ENCODE data around the gene SMCP. TPM values are rescaled to one million over a fixed set of nuclear protein-coding genes. Genes with fewer than 3 reads are reported as not detected.

The SMCP gene
- total RNA-seq, 1 experiment from 2014 or later = not detected

DNA sequence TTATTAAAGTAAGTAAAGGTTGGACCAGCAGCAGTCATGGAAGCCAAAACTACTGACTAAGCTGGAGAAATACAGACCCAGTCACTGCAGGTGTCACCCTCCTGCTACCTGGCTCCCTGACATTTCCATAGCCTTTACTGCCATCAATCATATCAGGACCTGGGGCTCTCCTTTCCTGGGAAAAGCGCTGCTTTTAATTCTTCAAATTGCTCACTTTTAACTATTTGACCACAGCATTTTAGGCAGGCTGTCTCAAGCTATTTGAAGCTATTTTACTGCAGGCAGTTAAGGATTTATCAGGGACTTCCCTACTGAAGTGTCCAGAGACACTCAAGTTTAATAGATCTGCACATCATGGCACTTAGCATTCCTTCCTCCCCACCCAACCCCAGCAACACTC, 34.3 kb downstream of the SMCP start:
- H3K4me1 ChIP-seq (ENCODE audit: control insufficient read depth in 1 of 2, insufficient read depth in 2 of 2, low read length in 2 of 2) = peaks cover 0 to 8% of the 10 kb centered on the region in 2 experiments; a peak in 1 of 4 replicates
- H3K36me3 ChIP-seq (ENCODE audit: control insufficient read depth in 1 of 2, insufficient read depth in 2 of 2, low read length in 2 of 2) = no peaks in the 10 kb centered on the region
- no peaks in the 10 kb centered on the region for H3K9me2 ChIP-seq (ENCODE audit: insufficient read depth)
- H3K79me2 ChIP-seq (ENCODE audit: insufficient read depth, low read length) = no peaks in the 10 kb centered on the region
- no peaks in the 10 kb centered on the region for H3K9me3 ChIP-seq (ENCODE audit: control insufficient read depth in 1 of 2, insufficient read depth in 1 of 2, low read depth in 1 of 2, low read length in 2 of 2)
- no peak overlapping the region for H3K4me2 ChIP-seq (ENCODE audit: low read length)
- POLR2A ChIA-PET = no interaction called here
- no peak overlapping the region for H3K4me3 ChIP-seq (replicated peaks in 1 of 2; ENCODE audit: low read depth in 1 of 2, low read length in 2 of 2)
- RAD21 ChIA-PET (ENCODE audit: low non-redundant PET in 1 of 2, low total read pairs in 2 of 2, uncharacterized antibody in 2 of 2, unreplicated experiment in 2 of 2) = no interaction called here
- CTCF ChIA-PET = interaction anchor here (1.2 kb wide), 1 partner anchor 35 kb away, joined by 4 read pairs; the partner anchor contains the start of gene SMCP
- H2AFZ ChIP-seq (ENCODE audit: low read depth, low read length, poor library complexity, severe bottlenecking) = no peak overlapping the region
- no peak for DNase-seq (ENCODE audit: low read depth, low spot score)
- intact Hi-C loops (cut with micrococcal nuclease) = no loop called here
- H3K27me3 ChIP-seq (ENCODE audit: insufficient read depth, low read length) = peaks cover 37% of the 10 kb centered on the region
- H3K27ac ChIP-seq (ENCODE audit: low read depth, low read length) = no peak overlapping the region
- no TSS peak for BruUV-seq (replicated peaks)
- H3K9ac ChIP-seq (ENCODE audit: low read length) = no peak overlapping the region
- no peak for ATAC-seq
- TF ChIP-seq SRF (IDR thresholded peaks at IDR 0.05; ENCODE audit: low read depth) (no peak), ZNF274 (IDR thresholded peaks at IDR 0.05; ENCODE audit: low read depth, low read length) (no peak), ELF1 (IDR thresholded peaks at IDR 0.05; ENCODE audit: borderline replicate concordance, low read depth) (no peak), EZH2 (IDR thresholded peaks at IDR 0.05) (no peak), SIN3A (IDR thresholded peaks at IDR 0.05; ENCODE audit: low read depth) (no peak), YY1 (IDR thresholded peaks at IDR 0.05; ENCODE audit: extremely low read depth, insufficient replicate concordance, low read depth, low read length) (no peak)
- no peaks in the 10 kb centered on the region for H4K20me1 ChIP-seq (ENCODE audit: insufficient read depth)

DNA sequence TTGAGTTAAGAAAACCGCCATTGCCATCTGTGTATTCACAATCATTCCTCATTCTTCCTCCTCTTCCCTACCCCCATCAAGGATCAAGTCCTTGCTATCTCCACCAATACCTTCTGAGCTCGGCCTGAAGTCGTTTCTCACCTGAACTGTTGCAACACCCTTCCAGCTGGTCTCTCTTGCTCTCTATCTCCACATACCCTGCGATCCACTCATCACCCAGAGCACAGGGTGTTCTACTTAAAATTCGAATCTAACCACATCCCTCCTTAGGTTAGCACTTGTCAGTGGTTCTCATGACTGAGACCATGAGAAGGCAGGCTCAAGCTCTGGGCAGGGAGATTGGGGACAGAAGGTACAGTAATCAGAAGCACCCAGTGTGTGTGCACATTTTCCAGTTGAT, 34.8 kb downstream of the SMCP start:
- Histone ChIP-seq H2AFZ (ENCODE audit: low read depth, low read length, poor library complexity, severe bottlenecking) (no peak overlapping the region), H3K4me2 (ENCODE audit: low read length) (no peak overlapping the region), H3K9me2 (ENCODE audit: insufficient read depth) (no peaks in the 10 kb centered on the region), H3K36me3 (ENCODE audit: control insufficient read depth in 1 of 2, insufficient read depth in 2 of 2, low read length in 2 of 2) (no peaks in the 10 kb centered on the region), H3K27ac (ENCODE audit: low read depth, low read length) (no peak overlapping the region), H3K9me3 (ENCODE audit: control insufficient read depth in 1 of 2, insufficient read depth in 1 of 2, low read depth in 1 of 2, low read length in 2 of 2) (no peaks in the 10 kb centered on the region), H3K4me3 (replicated peaks in 1 of 2; ENCODE audit: low read depth in 1 of 2, low read length in 2 of 2) (no peak overlapping the region), H3K79me2 (ENCODE audit: insufficient read depth, low read length) (no peaks in the 10 kb centered on the region), H3K9ac (ENCODE audit: low read length) (no peak overlapping the region), H3K27me3 (ENCODE audit: insufficient read depth, low read length) (peaks cover 35% of the 10 kb centered on the region), H4K20me1 (ENCODE audit: insufficient read depth) (no peaks in the 10 kb centered on the region), H3K4me1 (ENCODE audit: control insufficient read depth in 1 of 2, insufficient read depth in 2 of 2, low read length in 2 of 2) (peaks cover 0 to 6% of the 10 kb centered on the region in 2 experiments; a peak in 1 of 4 replicates)
- no TSS peak for BruUV-seq (replicated peaks)
- RAD21 ChIA-PET (ENCODE audit: low non-redundant PET in 1 of 2, low total read pairs in 2 of 2, uncharacterized antibody in 2 of 2, unreplicated experiment in 2 of 2) = no interaction called here
- DNase-seq (ENCODE audit: low read depth, low spot score) = no peak
- intact Hi-C loops (cut with micrococcal nuclease) = no loop called here
- POLR2A ChIA-PET = no interaction called here
- TF ChIP-seq FOSL1 (IDR thresholded peaks at IDR 0.05; ENCODE audit: low read depth) = no peak
- no peak for TF ChIP-seq SRF (IDR thresholded peaks at IDR 0.05; ENCODE audit: low read depth)
- TF ChIP-seq TCF7L2 (IDR thresholded peaks at IDR 0.05; ENCODE audit: borderline replicate concordance, extremely low read depth, insufficient read depth, insufficient read length) = no peak
- TF ChIP-seq ZNF274 (IDR thresholded peaks at IDR 0.05; ENCODE audit: low read depth, low read length) = no peak
- TF ChIP-seq JUND (IDR thresholded peaks at IDR 0.05) = no peak
- TF ChIP-seq POLR2A (IDR thresholded peaks at IDR 0.05; ENCODE audit: borderline replicate concordance, extremely low read depth, insufficient read depth, insufficient read length) = no peak
- no peak for TF ChIP-seq REST (IDR thresholded peaks at IDR 0.05; ENCODE audit: low read depth)
- CTCF ChIA-PET = interaction anchor here (0.7 to 1.2 kb wide), 2 partner anchors 13 to 35 kb away, joined by 4 read pairs; partner anchors contain the start of gene SMCP
- no peak for ATAC-seq

All from HCT116 (cell line).